ENCODE measurements around the gene CFAP74.

- TF ChIP-seq, protein P1, sequence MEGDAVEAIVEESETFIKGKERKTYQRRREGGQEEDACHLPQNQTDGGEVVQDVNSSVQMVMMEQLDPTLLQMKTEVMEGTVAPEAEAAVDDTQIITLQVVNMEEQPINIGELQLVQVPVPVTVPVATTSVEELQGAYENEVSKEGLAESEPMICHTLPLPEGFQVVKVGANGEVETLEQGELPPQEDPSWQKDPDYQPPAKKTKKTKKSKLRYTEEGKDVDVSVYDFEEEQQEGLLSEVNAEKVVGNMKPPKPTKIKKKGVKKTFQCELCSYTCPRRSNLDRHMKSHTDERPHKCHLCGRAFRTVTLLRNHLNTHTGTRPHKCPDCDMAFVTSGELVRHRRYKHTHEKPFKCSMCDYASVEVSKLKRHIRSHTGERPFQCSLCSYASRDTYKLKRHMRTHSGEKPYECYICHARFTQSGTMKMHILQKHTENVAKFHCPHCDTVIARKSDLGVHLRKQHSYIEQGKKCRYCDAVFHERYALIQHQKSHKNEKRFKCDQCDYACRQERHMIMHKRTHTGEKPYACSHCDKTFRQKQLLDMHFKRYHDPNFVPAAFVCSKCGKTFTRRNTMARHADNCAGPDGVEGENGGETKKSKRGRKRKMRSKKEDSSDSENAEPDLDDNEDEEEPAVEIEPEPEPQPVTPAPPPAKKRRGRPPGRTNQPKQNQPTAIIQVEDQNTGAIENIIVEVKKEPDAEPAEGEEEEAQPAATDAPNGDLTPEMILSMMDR (optimal IDR thresholded peaks at IDR 0.05 in 1 of 3, IDR thresholded peaks at IDR 0.05 in 1 of 3, conservative IDR thresholded peaks at IDR 0.05 in 1 of 3; ENCODE audit: extremely low read depth in 1 of 3, insufficient read depth in 2 of 3, low read length in 3 of 3) = no peak
- no peak for TF ChIP-seq EZH2 (IDR thresholded peaks at IDR 0.05; ENCODE audit: low read length)
Measured at GRCh38 chr1:1939296-1940122, 64.1 kb downstream of the CFAP74 start.
